ENCODE results near the gene RGCC. TPM values are rescaled to one million over a fixed set of nuclear protein-coding genes. Genes with fewer than 3 reads are reported as not detected.

Gene RGCC
- total RNA-seq, 1 experiment from 2014 or later = not detected

DNA sequence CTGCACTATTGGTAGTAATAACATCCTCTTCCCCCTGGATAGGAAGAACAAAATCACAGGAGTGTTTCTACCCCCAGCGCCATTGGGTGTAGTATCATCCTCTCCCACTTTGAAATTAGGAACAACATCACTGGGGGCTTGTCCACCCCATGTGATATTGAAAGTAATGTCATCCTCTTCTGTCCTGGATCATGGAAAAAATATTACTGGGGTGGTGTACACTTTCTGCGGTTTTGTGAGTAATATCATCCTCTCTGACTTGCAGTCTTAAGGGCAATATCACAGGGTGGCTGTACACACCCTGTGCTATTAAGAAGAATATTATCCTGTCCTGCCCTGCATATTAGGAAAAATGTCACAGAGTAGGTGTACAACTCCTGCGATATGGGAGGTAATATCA lies 4.9 kb upstream of the RGCC start:
- H3K4me1 ChIP-seq (ENCODE audit: insufficient read depth, low read length) = no peaks in the 10 kb centered on the region
- H4K5ac ChIP-seq (ENCODE audit: insufficient read length, low read depth, low read length) = no peak overlapping the region
- no peak overlapping the region for H3K18ac ChIP-seq (ENCODE audit: insufficient read length, low read depth, low read length)
- H3T11ph ChIP-seq (ENCODE audit: low read length) = no peak overlapping the region
- no peak overlapping the region for H2BK5ac ChIP-seq (ENCODE audit: insufficient read length, low read length)
- H3K4ac ChIP-seq (ENCODE audit: low read depth, low read length) = no peak overlapping the region
- H4K8ac ChIP-seq (replicated peaks; ENCODE audit: insufficient read length, low read depth, low read length) = no peak overlapping the region
- H2BK12ac ChIP-seq (ENCODE audit: insufficient read length, low read depth, low read length) = no peak overlapping the region
- no peak for DNase-seq
- Mint-ChIP-seq H3K36me3 (ENCODE audit: insufficient read depth in 1 of 3, low read depth in 3 of 3) (no peaks in the 10 kb centered on the region; a peak in 1 of 7 replicates), H3K27ac (no peak overlapping the region), H3K4me3 (no peak overlapping the region), H3K9me3 (peaks cover 0 to 5% of the 10 kb centered on the region in 2 experiments; a peak in 1 of 5 replicates), H3K27me3 (ENCODE audit: low read depth) (peaks cover 48% of the 10 kb centered on the region), H3K4me1 (peaks cover 0 to 6% of the 10 kb centered on the region in 2 experiments; a peak in 2 of 4 replicates)
- H2BK120ac ChIP-seq (ENCODE audit: low read depth, low read length, poor library complexity, severe bottlenecking) = no peak overlapping the region
- no peak overlapping the region for H2AFZ ChIP-seq (ENCODE audit: low read length)
- H4K20me1 ChIP-seq (ENCODE audit: control insufficient read depth, insufficient read depth, insufficient read length) = no peaks in the 10 kb centered on the region
- no peak overlapping the region for H3K4me2 ChIP-seq (ENCODE audit: insufficient read depth, insufficient read length, low read length)
- H3K9ac ChIP-seq (ENCODE audit: extremely low read depth, insufficient read length, low read length) = no peak overlapping the region
- H3K27me3 ChIP-seq (ENCODE audit: insufficient read depth, low read length) = peaks cover 23% of the 10 kb centered on the region; the same call in 1 of the 2 replicates
- no peak overlapping the region for H4K91ac ChIP-seq (ENCODE audit: insufficient read length, low read depth, low read length)
- H3K9me3 ChIP-seq (ENCODE audit: control insufficient read depth, low read depth, low read length) = no peaks in the 10 kb centered on the region
- H3K79me2 ChIP-seq (ENCODE audit: insufficient read depth, low read length) = no peaks in the 10 kb centered on the region
- H3K23ac ChIP-seq (ENCODE audit: insufficient read length, low read depth, low read length) = no peak overlapping the region
- H2BK15ac ChIP-seq (ENCODE audit: low read depth, low read length) = no peak overlapping the region
- no peak overlapping the region for H3K27ac ChIP-seq (ENCODE audit: insufficient read length, low read depth, low read length)
- H2AK5ac ChIP-seq (ENCODE audit: insufficient read length, low read length) = no peak overlapping the region
- no peak overlapping the region for H3K14ac ChIP-seq (ENCODE audit: insufficient read depth, low read length)
- no CpG with 5 or more reads among the region's 3 CpGs for WGBS (ENCODE audit: extremely low coverage, insufficient read length, low lambda C conversion rate)
- H2BK20ac ChIP-seq (ENCODE audit: low read depth, low read length, poor library complexity, severe bottlenecking) = no peak overlapping the region
- H3K56ac ChIP-seq (ENCODE audit: insufficient read length, low read depth, low read length) = no peak overlapping the region
- no peaks in the 10 kb centered on the region for H3K79me1 ChIP-seq (ENCODE audit: insufficient read depth, low read depth, low read length, poor library complexity, severe bottlenecking)
- H3K23me2 ChIP-seq (ENCODE audit: insufficient read length, low read depth, low read length, poor library complexity, severe bottlenecking) = peaks cover 7% of the 10 kb centered on the region
- TF ChIP-seq, protein P1, sequence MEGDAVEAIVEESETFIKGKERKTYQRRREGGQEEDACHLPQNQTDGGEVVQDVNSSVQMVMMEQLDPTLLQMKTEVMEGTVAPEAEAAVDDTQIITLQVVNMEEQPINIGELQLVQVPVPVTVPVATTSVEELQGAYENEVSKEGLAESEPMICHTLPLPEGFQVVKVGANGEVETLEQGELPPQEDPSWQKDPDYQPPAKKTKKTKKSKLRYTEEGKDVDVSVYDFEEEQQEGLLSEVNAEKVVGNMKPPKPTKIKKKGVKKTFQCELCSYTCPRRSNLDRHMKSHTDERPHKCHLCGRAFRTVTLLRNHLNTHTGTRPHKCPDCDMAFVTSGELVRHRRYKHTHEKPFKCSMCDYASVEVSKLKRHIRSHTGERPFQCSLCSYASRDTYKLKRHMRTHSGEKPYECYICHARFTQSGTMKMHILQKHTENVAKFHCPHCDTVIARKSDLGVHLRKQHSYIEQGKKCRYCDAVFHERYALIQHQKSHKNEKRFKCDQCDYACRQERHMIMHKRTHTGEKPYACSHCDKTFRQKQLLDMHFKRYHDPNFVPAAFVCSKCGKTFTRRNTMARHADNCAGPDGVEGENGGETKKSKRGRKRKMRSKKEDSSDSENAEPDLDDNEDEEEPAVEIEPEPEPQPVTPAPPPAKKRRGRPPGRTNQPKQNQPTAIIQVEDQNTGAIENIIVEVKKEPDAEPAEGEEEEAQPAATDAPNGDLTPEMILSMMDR (conservative IDR thresholded peaks at IDR 0.05) = no peak

Measured in H9 (cell line).